ENCODE measurements around the gene SCLY. TPM values are rescaled to one million over a fixed set of nuclear protein-coding genes. Genes with fewer than 3 reads are reported as not detected.
"Not testable (repeated sequence)": the region's sequence is repeated elsewhere in the genome, so short reads cannot be mapped to it uniquely, and the experiment has no call there.

SCLY gene
- total RNA-seq, 4 donors from 2014 or later, result 9.8 to 17.9 (median 13.9) TPM

DNA sequence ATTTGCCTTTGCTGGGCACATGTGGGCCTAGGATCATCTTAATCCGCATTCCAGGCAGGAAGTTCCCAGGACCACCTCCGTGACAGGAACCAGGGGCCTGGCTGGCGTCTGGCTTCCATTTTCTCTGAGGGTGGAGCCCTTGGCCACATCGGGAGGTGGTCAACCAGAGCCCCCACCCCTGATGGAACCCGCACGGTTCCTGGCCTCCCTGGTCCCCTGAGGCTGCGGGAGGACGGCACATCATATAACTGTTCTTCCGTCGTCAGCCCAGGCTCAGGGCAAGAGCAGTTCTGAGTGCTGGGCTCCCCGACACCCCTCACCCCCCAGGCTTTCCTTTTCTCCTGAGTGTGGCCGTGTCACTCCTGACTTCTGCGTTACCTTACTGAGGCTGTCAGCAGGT is 52.8 kb downstream of the SCLY start:
- WGBS, result 90% methylated on average over 13 of the region's 13 CpGs
- Histone ChIP-seq H3K27ac (replicated peaks in 1 of 4) (no peak overlapping the region), H3K4me3 (no peak overlapping the region), H3K27me3 (peaks cover 0 to 19% (median 3%) of the 10 kb centered on the region in 4 donors), H3K36me3 (no peaks in the 10 kb centered on the region), H3K4me1 (peaks cover 0 to 8% (median 5%) of the 10 kb centered on the region in 4 donors), H3K9me3 (peaks cover 0 to 13% (median 8%) of the 10 kb centered on the region in 4 donors)
- TF ChIP-seq EP300 (IDR thresholded peaks at IDR 0.05) (no peak), POLR2A (IDR thresholded peaks at IDR 0.05; ENCODE audit: low read depth) (no peak), POLR2AphosphoS5 (IDR thresholded peaks at IDR 0.05) (no peak)
- TF ChIP-seq, protein P1, sequence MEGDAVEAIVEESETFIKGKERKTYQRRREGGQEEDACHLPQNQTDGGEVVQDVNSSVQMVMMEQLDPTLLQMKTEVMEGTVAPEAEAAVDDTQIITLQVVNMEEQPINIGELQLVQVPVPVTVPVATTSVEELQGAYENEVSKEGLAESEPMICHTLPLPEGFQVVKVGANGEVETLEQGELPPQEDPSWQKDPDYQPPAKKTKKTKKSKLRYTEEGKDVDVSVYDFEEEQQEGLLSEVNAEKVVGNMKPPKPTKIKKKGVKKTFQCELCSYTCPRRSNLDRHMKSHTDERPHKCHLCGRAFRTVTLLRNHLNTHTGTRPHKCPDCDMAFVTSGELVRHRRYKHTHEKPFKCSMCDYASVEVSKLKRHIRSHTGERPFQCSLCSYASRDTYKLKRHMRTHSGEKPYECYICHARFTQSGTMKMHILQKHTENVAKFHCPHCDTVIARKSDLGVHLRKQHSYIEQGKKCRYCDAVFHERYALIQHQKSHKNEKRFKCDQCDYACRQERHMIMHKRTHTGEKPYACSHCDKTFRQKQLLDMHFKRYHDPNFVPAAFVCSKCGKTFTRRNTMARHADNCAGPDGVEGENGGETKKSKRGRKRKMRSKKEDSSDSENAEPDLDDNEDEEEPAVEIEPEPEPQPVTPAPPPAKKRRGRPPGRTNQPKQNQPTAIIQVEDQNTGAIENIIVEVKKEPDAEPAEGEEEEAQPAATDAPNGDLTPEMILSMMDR (IDR thresholded peaks at IDR 0.05), result no peak
- DNase-seq (ENCODE audit: extremely low spot score), result no peak
- intact Hi-C loops (cut with DNase I), result no loop called here

GRCh38 chr2:238114331-238114841 is 53.6 kb downstream of the SCLY start:
- 91% methylated on average over 16 of the region's 16 CpGs for WGBS
- no peaks in the 10 kb centered on the region for H3K36me3 ChIP-seq
- no peak overlapping the region for H3K27ac ChIP-seq (replicated peaks in 1 of 4)
- H3K27me3 ChIP-seq, result peaks cover 0 to 19% (median 3%) of the 10 kb centered on the region in 4 donors
- no peak for DNase-seq (ENCODE audit: extremely low spot score)
- H3K4me1 ChIP-seq, result peaks cover 0 to under 1% (median 0%) of the 10 kb centered on the region in 4 donors
- intact Hi-C loops (cut with DNase I), result no loop called here
- H3K4me3 ChIP-seq, result no peak overlapping the region
- TF ChIP-seq EP300 (IDR thresholded peaks at IDR 0.05), result no peak
- TF ChIP-seq, protein P1 (IDR thresholded peaks at IDR 0.05), result no peak
- TF ChIP-seq POLR2AphosphoS5 (IDR thresholded peaks at IDR 0.05), result no peak
- TF ChIP-seq POLR2A (IDR thresholded peaks at IDR 0.05; ENCODE audit: low read depth), result no peak
- peaks cover 0 to 13% (median 8%) of the 10 kb centered on the region in 4 donors for H3K9me3 ChIP-seq

- 94% methylated on average over 29 of the region's 32 CpGs for WGBS
- no peak overlapping the region for H3K4me3 ChIP-seq
- peaks cover 0 to 2% (median under 1%) of the 10 kb centered on the region in 4 donors for H3K4me1 ChIP-seq
- H3K27me3 ChIP-seq, result peaks cover 0 to 19% (median 3%) of the 10 kb centered on the region in 4 donors
- intact Hi-C loops (cut with DNase I), result no loop called here
- TF ChIP-seq POLR2AphosphoS5 (IDR thresholded peaks at IDR 0.05) (no peak), EP300 (IDR thresholded peaks at IDR 0.05) (no peak), POLR2A (IDR thresholded peaks at IDR 0.05; ENCODE audit: low read depth) (no peak)
- TF ChIP-seq, protein P1 (IDR thresholded peaks at IDR 0.05), result no peak
- no peaks in the 10 kb centered on the region for H3K36me3 ChIP-seq
- H3K27ac ChIP-seq (replicated peaks in 1 of 4), result no peak overlapping the region
- peaks cover 0 to 13% (median 8%) of the 10 kb centered on the region in 4 donors for H3K9me3 ChIP-seq
- no peak for DNase-seq (ENCODE audit: extremely low spot score)
Observed at GRCh38 chr2:238114851-238115660, 54.3 kb downstream of the SCLY start.

- H3K9me3 ChIP-seq, result peaks cover 0 to 13% (median 8%) of the 10 kb centered on the region in 4 donors
- intact Hi-C loops (cut with DNase I); DNase-seq (ENCODE audit: extremely low spot score); H3K4me3 ChIP-seq; H3K36me3 ChIP-seq; H3K27ac ChIP-seq (replicated peaks in 1 of 4); H3K4me1 ChIP-seq: not testable (repeated sequence)
- peaks cover 0 to 19% (median 3%) of the 10 kb centered on the region in 4 donors for H3K27me3 ChIP-seq
- 94% methylated on average over 11 of the region's 12 CpGs for WGBS
Observed at GRCh38 chr2:238115709-238116108, 54.9 kb downstream of the SCLY start.

Data from esophagus muscularis mucosa (tissue), 4 donors.